Activated CD8-positive, alpha-beta memory T cell treated with anti-CD3 and anti-CD28 coated beads, Interleukin-2, amount 10 ng/mL, durations not matched to agents 7 days and 5 days (primary cell): ENCODE measurements around the gene ZNF177. TPM values are rescaled to one million over a fixed set of nuclear protein-coding genes. Genes with fewer than 3 reads are reported as not detected.

Experiments
- ATAC-seq: fragments of 150-1000 bp; cut with Tn5 transposase; one replicate; pipeline ENCODE4 v1.10.0; 2021; ENCODE audit warnings: moderate library complexity
- CTCF ChIA-PET: fragments of 350-600 bp; sonication (Branson Sonifier 250); formaldehyde crosslinking; loops from one replicate; lab custom pipeline; 2021; ENCODE audit warnings: antibody characterized with exemption; lab: Charles Lee
- DNase-seq: peaks from one replicate; pipeline ENCODE4 v3.0.0-alpha.2; 2020
- H3K27ac Mint-ChIP-seq: one replicate; pipeline ENCODE4 v1.8.0; 2021; ENCODE audit warnings: mild to moderate bottlenecking, mixed read lengths
- H3K27me3 Mint-ChIP-seq: one replicate; pipeline ENCODE4 v1.8.0; 2021; ENCODE audit warnings: mixed read lengths
- H3K36me3 Mint-ChIP-seq: one replicate; pipeline ENCODE4 v1.8.0; 2021; ENCODE audit warnings: mild to moderate bottlenecking, mixed read lengths
- H3K4me1 Mint-ChIP-seq: one replicate; pipeline ENCODE4 v1.8.0; 2021; ENCODE audit warnings: mixed read lengths
- H3K4me3 Mint-ChIP-seq: one replicate; pipeline ENCODE4 v1.8.0; 2021; ENCODE audit warnings: mild to moderate bottlenecking, moderate library complexity, mixed read lengths
- H3K9me3 Mint-ChIP-seq: one replicate; pipeline ENCODE4 v1.8.0; 2022; ENCODE audit warnings: low read depth, mixed read lengths
- total RNA-seq, 2 experiments: library from RNA; stranded (reverse); gene quantifications; one replicate each; pipeline ENCODE4 v1.2.3, GENCODE V29; 2021

The ZNF177 gene
- total RNA-seq, 2 experiments from 2014 or later, result 1.1 to 1.2 TPM

GRCh38 chr19:9352505-9352904 lies 10.3 kb upstream of the ZNF177 start:
- H3K27ac Mint-ChIP-seq, result no peak overlapping the region
- CTCF ChIA-PET, result no interaction called here
- DNase-seq (no peak), ATAC-seq (no peak)
- H3K4me3 Mint-ChIP-seq, result no peak overlapping the region
- no peaks in the 10 kb centered on the region for H3K27me3 Mint-ChIP-seq
- peaks cover 30% of the 10 kb centered on the region for H3K9me3 Mint-ChIP-seq
- H3K4me1 Mint-ChIP-seq, result no peaks in the 10 kb centered on the region
- peaks cover 10% of the 10 kb centered on the region for H3K36me3 Mint-ChIP-seq

- CTCF ChIA-PET, result no interaction called here
- no peaks in the 10 kb centered on the region for H3K27me3 Mint-ChIP-seq
- H3K4me3 Mint-ChIP-seq, result no peak overlapping the region
- H3K36me3 Mint-ChIP-seq, result peaks cover 12% of the 10 kb centered on the region
- DNase-seq (no peak), ATAC-seq (no peak)
- H3K9me3 Mint-ChIP-seq, result peaks cover 27% of the 10 kb centered on the region
- H3K27ac Mint-ChIP-seq, result no peak overlapping the region
- no peaks in the 10 kb centered on the region for H3K4me1 Mint-ChIP-seq
Measured at GRCh38 chr19:9353011-9353410, 9.8 kb upstream of the ZNF177 start.

- Mint-ChIP-seq H3K36me3 (peaks cover 13% of the 10 kb centered on the region), H3K27me3 (no peaks in the 10 kb centered on the region), H3K4me1 (no peaks in the 10 kb centered on the region), H3K9me3 (peaks cover 21% of the 10 kb centered on the region), H3K27ac (no peak overlapping the region), H3K4me3 (no peak overlapping the region)
- CTCF ChIA-PET, result no interaction called here
- DNase-seq, result no peak
- ATAC-seq, result no peak
Measured at GRCh38 chr19:9354651-9355050, 8.2 kb upstream of the ZNF177 start.

GRCh38 chr19:9370738-9371619 lies 8.2 kb downstream of the ZNF177 start:
- peaks cover 25% of the 10 kb centered on the region for H3K9me3 Mint-ChIP-seq
- peaks cover 6% of the 10 kb centered on the region for H3K36me3 Mint-ChIP-seq
- H3K27me3 Mint-ChIP-seq, result no peaks in the 10 kb centered on the region
- H3K27ac Mint-ChIP-seq, result no peak overlapping the region
- CTCF ChIA-PET, result interaction anchor here (0.6 kb wide), 1 partner anchor 835 kb away, joined by 3 read pairs; no protein-coding TSS in a partner anchor
- DNase-seq (no peak), ATAC-seq (no peak)
- no peaks in the 10 kb centered on the region for H3K4me1 Mint-ChIP-seq
- no peak overlapping the region for H3K4me3 Mint-ChIP-seq

- Mint-ChIP-seq H3K36me3 (peaks cover 46% of the 10 kb centered on the region), H3K4me1 (no peaks in the 10 kb centered on the region), H3K27ac (no peak overlapping the region), H3K4me3 (no peak overlapping the region), H3K27me3 (no peaks in the 10 kb centered on the region), H3K9me3 (peaks cover 54% of the 10 kb centered on the region)
- CTCF ChIA-PET, result no interaction called here
- ATAC-seq, result no peak
- no peak for DNase-seq
Measured at GRCh38 chr19:9381361-9381785, 18.6 kb downstream of the ZNF177 start.

- Mint-ChIP-seq H3K4me1 (peaks cover 15% of the 10 kb centered on the region), H3K9me3 (peaks cover 29% of the 10 kb centered on the region), H3K27ac (peak overlapping the region; percentile 63), H3K4me3 (peak overlapping the region; percentile 72), H3K27me3 (no peaks in the 10 kb centered on the region), H3K36me3 (peaks cover 34% of the 10 kb centered on the region)
- CTCF ChIA-PET, result no interaction called here
- DNase-seq (peak; percentile 63), ATAC-seq (peak; percentile 58)
Measured at GRCh38 chr19:9406798-9407352, 44.1 kb downstream of the ZNF177 start.

GRCh38 chr19:9407827-9408226 lies 45.0 kb downstream of the ZNF177 start:
- CTCF ChIA-PET, result no interaction called here
- Mint-ChIP-seq H3K9me3 (peaks cover 35% of the 10 kb centered on the region), H3K4me3 (peak overlapping the region; percentile 40), H3K36me3 (peaks cover 43% of the 10 kb centered on the region), H3K4me1 (peaks cover 15% of the 10 kb centered on the region), H3K27me3 (no peaks in the 10 kb centered on the region), H3K27ac (no peak overlapping the region)
- DNase-seq (no peak), ATAC-seq (no peak)

- H3K9me3 Mint-ChIP-seq, result peaks cover 50% of the 10 kb centered on the region
- H3K4me1 Mint-ChIP-seq, result no peaks in the 10 kb centered on the region
- DNase-seq (no peak), ATAC-seq (no peak)
- no peaks in the 10 kb centered on the region for H3K27me3 Mint-ChIP-seq
- H3K27ac Mint-ChIP-seq, result no peak overlapping the region
- H3K36me3 Mint-ChIP-seq, result peaks cover 77% of the 10 kb centered on the region
- CTCF ChIA-PET, result no interaction called here
- no peak overlapping the region for H3K4me3 Mint-ChIP-seq
Measured at GRCh38 chr19:9413240-9413954, 50.6 kb downstream of the ZNF177 start.

- H3K9me3 Mint-ChIP-seq, result peaks cover 22% of the 10 kb centered on the region
- ATAC-seq, result no peak
- CTCF ChIA-PET, result interaction anchor here (1.2 kb wide), 1 partner anchor 104 kb away, joined by 3 read pairs; the partner anchor contains the start of gene ZNF559
- H3K27ac Mint-ChIP-seq, result no peak overlapping the region
- no peak for DNase-seq
- no peak overlapping the region for H3K4me3 Mint-ChIP-seq
- no peaks in the 10 kb centered on the region for H3K4me1 Mint-ChIP-seq
- no peaks in the 10 kb centered on the region for H3K27me3 Mint-ChIP-seq
- H3K36me3 Mint-ChIP-seq, result peaks cover 90% of the 10 kb centered on the region
Measured at GRCh38 chr19:9427941-9428340, 65.1 kb downstream of the ZNF177 start.

GRCh38 chr19:9430444-9430843 lies 67.6 kb downstream of the ZNF177 start:
- H3K9me3 Mint-ChIP-seq, result peaks cover 14% of the 10 kb centered on the region
- no peak for DNase-seq
- ATAC-seq, result no peak
- H3K4me3 Mint-ChIP-seq, result no peak overlapping the region
- H3K36me3 Mint-ChIP-seq, result peaks cover 78% of the 10 kb centered on the region
- CTCF ChIA-PET, result no interaction called here
- peaks cover 15% of the 10 kb centered on the region for H3K4me1 Mint-ChIP-seq
- no peak overlapping the region for H3K27ac Mint-ChIP-seq
- no peaks in the 10 kb centered on the region for H3K27me3 Mint-ChIP-seq

GRCh38 chr19:9431475-9431874 lies 68.7 kb downstream of the ZNF177 start:
- CTCF ChIA-PET, result interaction anchor here (0.6 kb wide), 1 partner anchor 37 kb away, joined by 3 read pairs; no protein-coding TSS in a partner anchor
- no peak for ATAC-seq
- no peak overlapping the region for H3K4me3 Mint-ChIP-seq

More at GRCh38 chr19:9431475-9431874, 68.7 kb downstream of the ZNF177 start:
- Mint-ChIP-seq H3K27me3 (no peaks in the 10 kb centered on the region), H3K4me1 (peaks cover 25% of the 10 kb centered on the region), H3K9me3 (peaks cover 13% of the 10 kb centered on the region), H3K27ac (no peak overlapping the region), H3K36me3 (peaks cover 67% of the 10 kb centered on the region)
- DNase-seq, result peak; percentile 46
